Measurements from ENCODE around the gene SUN3. TPM values are rescaled to one million over a fixed set of nuclear protein-coding genes. Genes with fewer than 3 reads are reported as not detected.

SUN3 gene
- total and polyA plus RNA-seq, 2 of the 4 experiments (the other 2 are of a cell fraction), result not detected

GRCh38 chr7:47937711-47938573 is 91.0 kb downstream of the SUN3 start (continued):
- TF ChIP-seq MAZ (IDR thresholded peaks at IDR 0.05; ENCODE audit: borderline replicate concordance, low read depth, low read length) (no peak), CHD1 (IDR thresholded peaks at IDR 0.05; ENCODE audit: low read depth, low read length) (no peak)

Other genes with a start within 250 kb of the SUN3 start
- under 0.01 TPM in 2 replicates for gene PKD1L1, start 80.6 kb downstream of the SUN3 start, total RNA-seq (2012; rRNA removed)
- 0.03 and 0.15 TPM in 2 replicates for gene PKD1L1, start 80.6 kb downstream of the SUN3 start, polyA plus RNA-seq (2012; rRNA removed)
- gene HUS1, start 49.5 kb downstream of the SUN3 start, total RNA-seq (2012; rRNA removed), result 18.3 and 31.9 TPM in 2 replicates
- 12.7 and 16.2 TPM in 2 replicates for gene HUS1, start 49.5 kb downstream of the SUN3 start, polyA plus RNA-seq (2012; rRNA removed)
- gene C7orf57, start 6.4 kb upstream of the SUN3 start, total RNA-seq (2012; rRNA removed), result not detected in 2 replicates
- not detected in 2 replicates for gene C7orf57, start 6.4 kb upstream of the SUN3 start, polyA plus RNA-seq (2012; rRNA removed)
- 3.9 and 4.2 TPM in 2 replicates for gene UPP1, start 60.2 kb upstream of the SUN3 start, total RNA-seq (2012; rRNA removed)
- 14.5 and 17.0 TPM in 2 replicates for gene UPP1, start 60.2 kb upstream of the SUN3 start, polyA plus RNA-seq (2012; rRNA removed)
- under 0.01 TPM in 2 replicates for gene ABCA13, start 142.4 kb upstream of the SUN3 start, total RNA-seq (2012; rRNA removed)
- gene ABCA13, start 142.4 kb upstream of the SUN3 start, polyA plus RNA-seq (2012; rRNA removed), result 0.04 and 0.07 TPM in 2 replicates